Measurements from ENCODE around the gene FSCB. TPM values are rescaled to one million over a fixed set of nuclear protein-coding genes. Genes with fewer than 3 reads are reported as not detected.

FSCB gene
- polyA plus RNA-seq, 1 of the 3 experiments (the other 2 are of a cell fraction), result not detected

DNA sequence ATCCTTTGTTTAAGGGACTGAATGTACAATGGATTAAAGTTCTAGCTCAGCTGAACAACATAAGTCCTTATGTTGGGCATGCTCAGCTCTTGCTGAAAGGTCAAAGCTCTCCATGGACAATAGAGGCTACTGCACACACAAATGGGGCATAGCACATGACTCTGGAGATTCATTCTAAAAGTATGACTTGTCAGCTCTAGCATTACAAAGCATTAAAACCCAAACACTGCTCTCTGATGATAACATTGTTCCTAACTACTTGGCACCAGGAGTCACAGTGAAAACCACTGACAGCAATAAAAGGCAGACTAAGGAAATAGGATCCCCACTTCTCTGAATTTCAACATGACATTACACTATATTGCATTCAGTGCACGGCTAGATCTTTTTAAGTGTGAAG lies 21.9 kb upstream of the FSCB start:
- Histone ChIP-seq H3K27ac (ENCODE audit: low read depth in 2 of 2, low read length in 1 of 2) (no peak overlapping the region), H3K4me2 (no peak overlapping the region), H3K4me1 (ENCODE audit: control insufficient read depth in 1 of 2, insufficient read depth in 2 of 2, low read depth in 1 of 2, low read length in 1 of 2) (peaks cover 0 to 3% of the 10 kb centered on the region in 2 experiments; a peak in 1 of 4 replicates), H3F3A (replicated peaks; ENCODE audit: insufficient read depth) (no peaks in the 10 kb centered on the region), H3K4me3 (ENCODE audit: low read depth in 2 of 2, low read length in 1 of 2) (no peak overlapping the region), H3K9ac (no peak overlapping the region), H2AFZ (ENCODE audit: low read depth) (no peak overlapping the region), H3K79me2 (ENCODE audit: insufficient read depth) (no peaks in the 10 kb centered on the region), H3K9me3 (no peaks in the 10 kb centered on the region), H3K9me2 (no peaks in the 10 kb centered on the region), H4K20me1 (ENCODE audit: insufficient read depth) (no peaks in the 10 kb centered on the region), H3K27me3 (ENCODE audit: insufficient read depth) (no peaks in the 10 kb centered on the region), H3K36me3 (replicated peaks in 1 of 2; ENCODE audit: control insufficient read depth in 1 of 2, insufficient read depth in 2 of 2, low read length in 1 of 2) (no peaks in the 10 kb centered on the region)
- no peak for DNase-seq
- ChIA-PET CTCF (no interaction called here), POLR2A (no interaction called here)
- 0% methylated on average over 1 of the region's 1 CpG for WGBS (ENCODE audit: low lambda C conversion rate)
- TF ChIP-seq NFIC (IDR thresholded peaks at IDR 0.05; ENCODE audit: borderline replicate concordance), result no peak
- no peak for TF ChIP-seq FOXJ3 (CRISPR knock-in tag; IDR thresholded peaks at IDR 0.05)
- TF ChIP-seq, protein P1, sequence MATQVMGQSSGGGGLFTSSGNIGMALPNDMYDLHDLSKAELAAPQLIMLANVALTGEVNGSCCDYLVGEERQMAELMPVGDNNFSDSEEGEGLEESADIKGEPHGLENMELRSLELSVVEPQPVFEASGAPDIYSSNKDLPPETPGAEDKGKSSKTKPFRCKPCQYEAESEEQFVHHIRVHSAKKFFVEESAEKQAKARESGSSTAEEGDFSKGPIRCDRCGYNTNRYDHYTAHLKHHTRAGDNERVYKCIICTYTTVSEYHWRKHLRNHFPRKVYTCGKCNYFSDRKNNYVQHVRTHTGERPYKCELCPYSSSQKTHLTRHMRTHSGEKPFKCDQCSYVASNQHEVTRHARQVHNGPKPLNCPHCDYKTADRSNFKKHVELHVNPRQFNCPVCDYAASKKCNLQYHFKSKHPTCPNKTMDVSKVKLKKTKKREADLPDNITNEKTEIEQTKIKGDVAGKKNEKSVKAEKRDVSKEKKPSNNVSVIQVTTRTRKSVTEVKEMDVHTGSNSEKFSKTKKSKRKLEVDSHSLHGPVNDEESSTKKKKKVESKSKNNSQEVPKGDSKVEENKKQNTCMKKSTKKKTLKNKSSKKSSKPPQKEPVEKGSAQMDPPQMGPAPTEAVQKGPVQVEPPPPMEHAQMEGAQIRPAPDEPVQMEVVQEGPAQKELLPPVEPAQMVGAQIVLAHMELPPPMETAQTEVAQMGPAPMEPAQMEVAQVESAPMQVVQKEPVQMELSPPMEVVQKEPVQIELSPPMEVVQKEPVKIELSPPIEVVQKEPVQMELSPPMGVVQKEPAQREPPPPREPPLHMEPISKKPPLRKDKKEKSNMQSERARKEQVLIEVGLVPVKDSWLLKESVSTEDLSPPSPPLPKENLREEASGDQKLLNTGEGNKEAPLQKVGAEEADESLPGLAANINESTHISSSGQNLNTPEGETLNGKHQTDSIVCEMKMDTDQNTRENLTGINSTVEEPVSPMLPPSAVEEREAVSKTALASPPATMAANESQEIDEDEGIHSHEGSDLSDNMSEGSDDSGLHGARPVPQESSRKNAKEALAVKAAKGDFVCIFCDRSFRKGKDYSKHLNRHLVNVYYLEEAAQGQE (IDR thresholded peaks at IDR 0.05; ENCODE audit: low read depth, low read length), result no peak
- TF ChIP-seq JUND (IDR thresholded peaks at IDR 0.05), result no peak
- TF ChIP-seq, protein P2, sequence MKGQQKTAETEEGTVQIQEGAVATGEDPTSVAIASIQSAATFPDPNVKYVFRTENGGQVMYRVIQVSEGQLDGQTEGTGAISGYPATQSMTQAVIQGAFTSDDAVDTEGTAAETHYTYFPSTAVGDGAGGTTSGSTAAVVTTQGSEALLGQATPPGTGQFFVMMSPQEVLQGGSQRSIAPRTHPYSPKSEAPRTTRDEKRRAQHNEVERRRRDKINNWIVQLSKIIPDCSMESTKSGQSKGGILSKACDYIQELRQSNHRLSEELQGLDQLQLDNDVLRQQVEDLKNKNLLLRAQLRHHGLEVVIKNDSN (IDR thresholded peaks at IDR 0.05; ENCODE audit: borderline replicate concordance, low read depth), result no peak
- no peak for TF ChIP-seq SIN3A (IDR thresholded peaks at IDR 0.05; ENCODE audit: borderline replicate concordance, low read depth, low read length)
- TF ChIP-seq TCF12 (IDR thresholded peaks at IDR 0.05), result no peak
- no peak for TF ChIP-seq FOSL2 (IDR thresholded peaks at IDR 0.05; ENCODE audit: borderline replicate concordance, low read depth)
- TF ChIP-seq EP300 (IDR thresholded peaks at IDR 0.05; ENCODE audit: borderline replicate concordance in 1 of 2, low read depth in 1 of 2, low read length in 1 of 2), result no peak
- TF ChIP-seq, protein P3, sequence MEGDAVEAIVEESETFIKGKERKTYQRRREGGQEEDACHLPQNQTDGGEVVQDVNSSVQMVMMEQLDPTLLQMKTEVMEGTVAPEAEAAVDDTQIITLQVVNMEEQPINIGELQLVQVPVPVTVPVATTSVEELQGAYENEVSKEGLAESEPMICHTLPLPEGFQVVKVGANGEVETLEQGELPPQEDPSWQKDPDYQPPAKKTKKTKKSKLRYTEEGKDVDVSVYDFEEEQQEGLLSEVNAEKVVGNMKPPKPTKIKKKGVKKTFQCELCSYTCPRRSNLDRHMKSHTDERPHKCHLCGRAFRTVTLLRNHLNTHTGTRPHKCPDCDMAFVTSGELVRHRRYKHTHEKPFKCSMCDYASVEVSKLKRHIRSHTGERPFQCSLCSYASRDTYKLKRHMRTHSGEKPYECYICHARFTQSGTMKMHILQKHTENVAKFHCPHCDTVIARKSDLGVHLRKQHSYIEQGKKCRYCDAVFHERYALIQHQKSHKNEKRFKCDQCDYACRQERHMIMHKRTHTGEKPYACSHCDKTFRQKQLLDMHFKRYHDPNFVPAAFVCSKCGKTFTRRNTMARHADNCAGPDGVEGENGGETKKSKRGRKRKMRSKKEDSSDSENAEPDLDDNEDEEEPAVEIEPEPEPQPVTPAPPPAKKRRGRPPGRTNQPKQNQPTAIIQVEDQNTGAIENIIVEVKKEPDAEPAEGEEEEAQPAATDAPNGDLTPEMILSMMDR (IDR thresholded peaks at IDR 0.05), result no peak
- TF ChIP-seq, protein P4, sequence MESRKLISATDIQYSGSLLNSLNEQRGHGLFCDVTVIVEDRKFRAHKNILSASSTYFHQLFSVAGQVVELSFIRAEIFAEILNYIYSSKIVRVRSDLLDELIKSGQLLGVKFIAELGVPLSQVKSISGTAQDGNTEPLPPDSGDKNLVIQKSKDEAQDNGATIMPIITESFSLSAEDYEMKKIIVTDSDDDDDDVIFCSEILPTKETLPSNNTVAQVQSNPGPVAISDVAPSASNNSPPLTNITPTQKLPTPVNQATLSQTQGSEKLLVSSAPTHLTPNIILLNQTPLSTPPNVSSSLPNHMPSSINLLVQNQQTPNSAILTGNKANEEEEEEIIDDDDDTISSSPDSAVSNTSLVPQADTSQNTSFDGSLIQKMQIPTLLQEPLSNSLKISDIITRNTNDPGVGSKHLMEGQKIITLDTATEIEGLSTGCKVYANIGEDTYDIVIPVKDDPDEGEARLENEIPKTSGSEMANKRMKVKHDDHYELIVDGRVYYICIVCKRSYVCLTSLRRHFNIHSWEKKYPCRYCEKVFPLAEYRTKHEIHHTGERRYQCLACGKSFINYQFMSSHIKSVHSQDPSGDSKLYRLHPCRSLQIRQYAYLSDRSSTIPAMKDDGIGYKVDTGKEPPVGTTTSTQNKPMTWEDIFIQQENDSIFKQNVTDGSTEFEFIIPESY (IDR thresholded peaks at IDR 0.05; ENCODE audit: borderline replicate concordance, low read depth), result no peak
- TF ChIP-seq MEF2A (IDR thresholded peaks at IDR 0.05; ENCODE audit: borderline replicate concordance, low read depth), result no peak
- TF ChIP-seq TEAD4 (IDR thresholded peaks at IDR 0.05; ENCODE audit: borderline replicate concordance, insufficient read depth), result no peak
- no peak for TF ChIP-seq RXRA (IDR thresholded peaks at IDR 0.05; ENCODE audit: borderline replicate concordance, low read depth)
- no peak for TF ChIP-seq RCOR1 (IDR thresholded peaks at IDR 0.05; ENCODE audit: low read length)
- no peak for TF ChIP-seq EZH2phosphoT487 (IDR thresholded peaks at IDR 0.05; ENCODE audit: borderline replicate concordance, low read depth)
- no peak for TF ChIP-seq GATA2 (CRISPR knock-in tag; IDR thresholded peaks at IDR 0.05)
- TF ChIP-seq CHD2 (IDR thresholded peaks at IDR 0.05; ENCODE audit: low read length, partially characterized antibody), result no peak
